IPS DF 19.7 (cell line): ENCODE measurements around the gene EHD1.

Experiments used
- DNase-seq: peaks from one replicate; pipeline ENCODE4 v3.0.0-alpha.2; 2013; ENCODE audit warnings: low read depth, low spot score

The EHD1 gene

DNA sequence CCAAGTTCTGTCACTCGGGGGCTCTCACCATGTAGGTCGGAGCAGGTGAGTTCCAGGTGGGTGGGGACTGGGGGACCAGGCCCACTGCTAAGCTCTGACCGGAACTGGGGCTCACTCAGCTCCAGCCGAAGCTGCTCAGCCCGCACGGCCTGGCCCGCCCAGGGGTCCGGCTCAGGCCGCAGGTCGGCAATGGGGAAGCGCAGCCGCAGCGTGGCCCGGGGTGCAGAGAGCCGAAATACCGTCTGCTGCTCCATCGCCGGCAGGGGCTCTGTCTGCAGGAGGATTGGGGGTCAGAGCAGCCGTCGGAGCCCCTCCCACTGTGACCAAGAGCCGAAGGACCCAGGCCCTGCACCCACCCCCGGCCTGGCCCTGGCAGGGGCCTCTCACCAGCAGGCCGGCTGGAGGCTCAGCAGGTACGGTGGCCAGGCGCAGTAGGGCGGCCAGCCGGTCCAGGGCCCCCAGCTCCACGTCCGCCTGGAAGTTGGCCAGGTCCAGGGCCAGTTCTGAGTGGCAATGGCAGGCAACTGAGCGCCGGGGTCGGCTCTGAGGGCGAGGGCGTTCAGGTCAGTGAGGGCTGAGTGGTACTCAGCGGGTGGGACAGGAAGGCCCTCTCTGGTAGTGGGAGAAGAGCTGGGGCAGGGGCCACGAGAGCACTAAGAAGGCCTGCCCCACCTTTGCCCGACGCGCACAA lies 31.4 kb upstream of the EHD1 start:
- no peak for DNase-seq

GRCh38 chr11:64908766-64909165 lies 30.3 kb upstream of the EHD1 start:
- DNase-seq, result no peak

DNA sequence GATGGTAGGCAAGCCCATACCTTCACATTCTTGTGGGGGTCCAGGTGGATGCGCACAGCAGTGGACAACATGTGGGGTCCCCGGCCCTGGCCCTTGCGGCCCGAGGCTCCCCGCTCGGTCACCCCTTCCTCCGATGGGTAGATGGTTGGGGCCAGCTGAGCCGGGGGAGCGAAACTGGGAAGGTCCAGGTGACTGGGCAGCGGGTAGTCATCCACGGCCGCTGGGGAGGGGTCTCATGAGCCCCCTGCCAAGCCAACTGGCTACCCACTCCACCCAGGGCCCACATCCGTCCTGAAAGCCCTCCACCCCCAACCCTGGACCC lies 27.9 kb upstream of the EHD1 start:
- DNase-seq, result no peak

DNA sequence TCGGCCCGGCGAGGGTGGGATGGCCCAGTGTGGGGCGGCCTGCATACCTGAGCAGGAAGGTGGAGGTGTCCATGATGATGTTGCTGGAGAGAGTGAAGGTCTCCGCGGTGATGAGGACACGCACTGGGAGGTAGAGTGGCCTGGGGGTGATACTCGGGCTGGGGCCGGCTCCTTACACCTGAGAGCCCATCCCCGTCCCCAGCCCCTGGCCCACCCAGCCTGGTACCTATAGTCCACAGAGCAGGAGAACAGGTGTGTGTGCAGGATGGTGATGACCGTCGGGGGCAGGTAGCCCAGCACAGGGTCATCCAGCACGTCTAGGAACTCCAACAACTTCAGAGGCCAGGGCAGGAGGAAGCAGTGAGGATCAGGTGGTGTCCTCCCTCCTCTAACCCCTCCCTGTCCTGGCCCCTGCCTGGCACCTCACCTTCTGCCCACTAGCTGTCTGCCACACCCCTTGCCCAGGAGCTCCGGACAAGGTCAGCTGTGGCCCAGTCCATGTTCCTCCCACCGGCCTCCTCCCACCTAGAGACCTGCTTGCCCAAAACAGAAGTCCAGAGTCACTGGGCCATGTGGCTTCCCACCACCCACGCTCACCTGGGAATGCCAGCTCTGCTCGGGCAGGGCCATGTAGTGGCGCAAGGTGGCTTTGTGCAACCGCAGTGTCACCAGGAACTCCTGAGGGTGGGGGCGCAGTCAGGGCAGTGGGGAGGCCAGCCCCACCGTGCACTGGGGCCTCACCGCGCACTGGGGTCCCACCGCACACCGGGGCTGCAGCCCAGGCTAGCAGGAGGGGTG lies 27.3 kb upstream of the EHD1 start:
- DNase-seq, result no peak

DNA sequence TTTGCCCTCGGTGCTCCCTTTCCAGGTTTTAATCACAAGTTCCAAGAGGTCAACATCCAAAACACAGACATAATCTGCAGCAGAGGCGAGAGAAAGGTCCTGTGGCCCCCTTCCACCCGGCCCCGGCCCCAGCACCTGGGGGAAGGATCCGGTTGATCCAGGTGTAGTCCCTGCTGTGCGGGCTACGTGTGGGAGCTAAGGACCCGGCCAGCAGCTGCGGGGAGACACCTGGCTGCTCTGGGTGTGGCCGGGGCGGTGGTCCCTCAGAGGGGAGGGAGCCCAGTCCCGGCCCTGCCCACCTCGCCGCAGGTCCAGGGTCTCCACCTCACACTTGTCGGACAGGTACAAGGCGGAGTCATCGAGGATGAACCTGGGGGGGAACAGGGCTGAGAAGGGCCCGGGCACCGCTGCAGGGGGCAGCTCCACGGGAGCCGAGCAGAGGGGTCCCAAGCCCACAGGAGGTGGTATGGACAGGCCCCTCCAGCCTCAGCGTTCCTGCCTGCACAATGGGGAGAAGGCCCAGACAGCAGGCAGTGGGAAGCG lies 24.9 kb upstream of the EHD1 start:
- no peak for DNase-seq

- DNase-seq, result no peak
These were observed 23.9 kb upstream of the EHD1 start for GRCh38 chr11:64902102-64902900.

GRCh38 chr11:64900774-64901173 lies 22.4 kb upstream of the EHD1 start:
- DNase-seq, result no peak

- DNase-seq, result no peak
These were observed 21.9 kb upstream of the EHD1 start for GRCh38 chr11:64900263-64900678.

DNA sequence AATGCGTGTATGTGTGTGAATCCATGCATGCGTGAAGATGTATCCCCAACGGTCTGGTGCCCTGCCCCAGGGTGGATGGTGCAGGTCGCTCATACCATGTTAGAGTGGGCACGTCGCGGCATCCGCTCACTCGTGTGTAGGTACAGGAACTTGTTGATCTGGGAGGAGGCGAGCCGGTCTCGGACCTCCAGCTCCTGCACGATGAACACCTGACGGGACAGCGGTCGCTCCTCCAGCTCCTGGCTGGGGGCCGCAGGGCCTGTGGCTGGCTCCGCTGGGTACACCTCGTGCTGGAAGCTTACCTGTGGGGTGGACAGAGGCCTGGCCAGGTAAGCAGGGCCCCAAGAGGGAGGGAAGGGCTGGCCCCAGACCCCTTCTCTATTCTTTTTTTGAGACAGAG lies 20.1 kb upstream of the EHD1 start:
- no peak for DNase-seq

GRCh38 chr11:64898076-64898445 lies 19.6 kb upstream of the EHD1 start:
- no peak for DNase-seq

GRCh38 chr11:64897381-64898075 lies 19.1 kb upstream of the EHD1 start:
- DNase-seq, result no peak

DNA sequence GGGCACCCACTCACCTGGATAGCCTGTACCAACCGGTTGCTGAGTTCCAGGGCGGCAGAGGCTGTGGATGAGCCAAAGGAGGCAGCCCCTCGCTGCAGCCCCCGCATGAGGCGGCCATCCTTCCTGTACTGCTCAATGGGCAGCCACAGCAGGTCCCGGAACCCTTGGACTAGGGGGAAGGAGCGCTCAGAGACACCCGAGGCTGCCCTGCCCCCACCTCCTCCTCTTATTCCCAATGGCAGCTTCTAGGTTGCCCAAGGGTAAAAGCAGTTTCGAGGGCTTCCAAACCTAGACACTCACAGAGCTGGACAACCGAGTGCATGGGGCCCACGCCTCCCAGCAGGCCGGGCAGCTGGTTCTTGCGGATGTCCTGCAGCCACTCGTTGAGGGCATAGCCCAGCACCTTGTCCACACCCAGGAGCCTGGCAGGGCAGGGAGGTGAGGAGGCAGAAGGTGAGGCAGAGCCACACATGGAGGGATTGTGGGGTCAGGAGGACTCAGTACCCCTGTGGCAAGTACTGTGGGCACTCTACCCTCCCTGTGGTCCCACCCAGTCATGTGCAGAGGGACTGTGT lies 18.1 kb upstream of the EHD1 start:
- DNase-seq, result no peak

- no peak for DNase-seq
These were observed 16.5 kb upstream of the EHD1 start for GRCh38 chr11:64894812-64895452.

DNA sequence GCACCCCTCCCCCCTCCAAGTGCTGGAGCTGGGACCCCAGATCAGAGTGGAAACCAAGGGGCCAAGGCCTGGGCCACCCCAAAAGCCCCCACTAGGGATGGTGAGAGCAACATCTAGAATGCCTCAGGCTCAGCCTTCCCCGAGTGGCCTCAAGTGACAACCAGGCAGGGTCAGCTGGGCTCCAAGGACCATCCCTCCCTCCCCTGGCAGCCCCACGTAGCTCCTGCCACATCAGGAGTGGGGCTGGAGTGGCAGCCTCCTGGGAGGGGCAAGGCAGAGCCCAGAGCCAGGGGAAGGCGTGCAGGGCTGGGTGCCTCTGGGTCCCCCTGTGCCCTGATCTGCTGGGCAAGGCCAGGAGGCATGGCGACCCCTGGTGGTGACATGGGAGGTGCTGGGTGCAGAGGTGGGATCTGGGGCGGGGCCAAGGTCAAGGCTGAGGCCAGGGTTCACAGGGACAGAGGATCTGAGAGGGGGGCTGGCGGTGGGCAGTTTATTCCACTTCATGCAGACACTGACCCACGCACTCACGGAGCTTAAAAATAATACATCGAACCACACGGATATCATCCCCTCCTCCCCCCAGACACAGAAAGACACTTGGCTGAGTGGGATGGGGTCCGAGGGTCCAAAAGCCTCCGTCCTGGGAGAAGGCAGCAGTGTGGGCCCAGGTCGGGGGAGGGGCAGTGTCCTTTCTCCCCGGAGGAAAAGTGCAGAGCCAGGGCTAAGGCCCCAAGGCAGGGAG lies 15.8 kb upstream of the EHD1 start:
- DNase-seq, result no peak

DNA sequence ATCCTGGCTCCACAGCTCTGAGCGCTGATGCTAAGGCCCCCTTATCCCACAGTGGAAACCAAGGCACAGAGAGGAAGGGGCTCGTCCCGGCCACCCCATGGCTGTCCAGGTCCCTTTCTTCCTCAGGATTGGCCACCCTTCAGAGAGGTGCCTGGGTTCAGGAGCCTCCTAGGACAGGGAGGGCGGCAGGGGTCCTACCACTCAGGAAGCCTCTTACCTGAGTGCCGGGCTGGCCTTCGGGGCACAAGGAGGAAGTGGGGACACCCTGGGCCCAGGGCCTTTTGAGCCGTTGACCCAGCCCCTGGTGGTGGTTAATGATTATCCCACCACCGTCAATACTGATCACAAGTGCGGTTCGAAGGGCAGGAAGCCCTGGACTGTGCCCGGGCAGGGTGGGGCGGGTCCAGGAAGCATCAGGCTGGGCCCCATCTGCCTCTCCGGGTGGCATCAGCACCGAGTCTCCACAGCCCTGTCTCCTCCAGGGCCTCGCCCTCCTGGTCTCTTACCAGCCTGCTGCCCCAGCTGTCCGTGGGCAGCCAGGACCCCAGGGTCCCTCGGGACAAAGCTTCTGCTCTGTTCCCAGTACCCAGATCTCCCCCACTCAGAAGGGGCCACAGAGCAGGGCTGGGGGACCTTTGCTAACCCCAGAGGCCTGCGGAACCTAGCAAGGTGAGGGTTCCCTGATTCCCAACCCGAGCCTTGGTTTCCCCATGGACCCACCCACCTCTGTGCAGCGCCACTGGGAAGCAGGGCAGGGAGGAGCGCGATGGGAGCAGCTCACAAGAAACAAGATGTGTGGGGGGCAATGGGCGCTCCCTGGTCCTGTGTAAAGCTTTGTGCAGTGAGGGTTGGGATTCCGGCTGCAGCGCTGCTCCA lies 15.0 kb upstream of the EHD1 start:
- DNase-seq, result no peak

DNA sequence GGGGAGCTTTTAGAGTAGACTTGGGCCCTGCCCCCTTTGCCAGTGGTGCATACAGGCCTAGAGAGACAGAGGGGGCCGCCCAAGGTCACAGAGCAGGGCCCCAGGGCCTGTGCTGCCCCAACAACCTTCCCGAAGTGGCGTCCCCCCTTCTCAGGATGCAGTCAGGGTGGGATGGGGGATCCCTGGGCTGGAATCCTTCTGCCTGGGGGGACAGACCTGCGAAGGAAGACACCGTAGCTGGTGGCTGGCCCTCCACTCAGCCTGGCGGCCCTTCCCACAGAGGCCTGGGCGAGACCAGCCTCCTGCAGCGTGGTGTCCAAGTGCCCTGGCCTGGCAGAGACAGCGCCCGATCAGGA lies 14.4 kb upstream of the EHD1 start:
- no peak for DNase-seq

GRCh38 chr11:64892411-64892831 lies 14.0 kb upstream of the EHD1 start:
- no peak for DNase-seq

DNA sequence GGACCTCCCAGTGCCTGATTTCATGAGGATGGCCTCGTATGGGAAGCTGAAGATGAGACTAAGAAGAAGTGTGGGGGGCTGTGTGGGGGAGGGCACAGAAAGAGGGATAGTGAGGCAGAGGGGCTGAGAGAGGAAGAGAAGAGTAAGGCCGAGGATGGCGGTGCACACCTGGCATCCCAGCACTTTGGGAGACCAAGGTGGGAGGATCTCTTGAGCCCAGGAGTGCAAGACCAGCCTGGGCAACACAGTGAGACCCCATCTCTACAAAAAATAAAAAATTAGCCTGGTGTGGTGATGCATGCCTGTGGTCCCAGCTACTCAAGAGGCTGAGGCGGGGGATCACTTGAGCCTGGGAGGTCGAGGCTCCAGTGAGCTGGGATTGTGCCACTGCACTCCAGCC lies 13.5 kb upstream of the EHD1 start:
- DNase-seq, result no peak

DNA sequence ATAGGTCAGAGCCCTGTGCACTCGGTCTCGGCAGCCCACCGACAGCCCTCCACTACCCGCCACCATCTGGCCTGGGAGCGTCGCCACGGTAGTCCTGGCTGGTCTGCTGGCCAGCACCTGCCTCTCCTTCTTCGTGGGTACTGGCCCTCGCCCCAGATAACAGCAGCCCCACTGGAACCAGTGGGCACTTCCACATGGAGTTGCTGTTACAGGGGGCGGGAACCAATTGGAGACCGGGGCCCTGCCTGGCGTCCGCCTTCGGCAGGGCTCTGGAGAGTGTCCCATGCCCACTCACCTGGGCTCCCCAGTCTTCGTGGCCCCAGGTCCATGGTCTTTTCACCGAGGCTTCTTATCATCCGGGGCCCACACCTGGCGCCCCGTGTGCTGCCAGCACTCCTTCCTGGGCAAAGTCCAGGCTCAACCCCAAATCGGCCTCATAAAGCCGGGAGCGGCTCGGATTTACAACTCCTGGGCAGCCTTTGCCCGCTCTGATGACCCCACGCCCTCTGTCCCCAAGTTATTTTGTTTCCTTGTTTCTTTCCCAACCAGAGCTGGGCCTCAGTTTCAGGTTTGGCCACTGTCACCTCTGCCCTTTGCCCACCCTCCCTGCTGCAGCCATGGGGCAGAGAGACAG lies 12.9 kb upstream of the EHD1 start:
- DNase-seq, result no peak
